Trophoblast cell (in vitro differentiated cells and primary cell): ENCODE data around the gene CC2D2B. TPM values are rescaled to one million over a fixed set of nuclear protein-coding genes. Genes with fewer than 3 reads are reported as not detected.

Source experiments
- DNase-seq, 2 donors: peaks; one replicate each; pipeline ENCODE4 v3.0.0-alpha.2; 2016
- H2AFZ ChIP-seq: 2 replicates; pipeline ENCODE4 v1.6.1; 2013; ENCODE audit warnings: low read length, moderate library complexity, mild to moderate bottlenecking; ENCODE audit not compliant: insufficient read depth, poor library complexity
- H2AK5ac ChIP-seq: 2 replicates; pipeline ENCODE4 v1.6.1; 2013; ENCODE audit warnings: mild to moderate bottlenecking, low read length
- H2BK120ac ChIP-seq: 2 replicates; pipeline ENCODE4 v1.6.1; 2013; ENCODE audit warnings: low read length, mild to moderate bottlenecking, moderate library complexity; ENCODE audit not compliant: insufficient read depth, poor library complexity
- H2BK12ac ChIP-seq: 2 replicates; pipeline ENCODE4 v1.6.1; 2013; ENCODE audit warnings: mild to moderate bottlenecking, low read length, moderate library complexity
- H2BK5ac ChIP-seq: 2 replicates; pipeline ENCODE4 v1.6.1; 2013; ENCODE audit warnings: low read length, low read depth, moderate library complexity, mild to moderate bottlenecking; ENCODE audit not compliant: poor library complexity
- H3K14ac ChIP-seq: 2 replicates; pipeline ENCODE4 v1.6.1; 2013; ENCODE audit warnings: mild to moderate bottlenecking, low read length
- H3K18ac ChIP-seq: 2 replicates; pipeline ENCODE4 v1.6.1; 2013; ENCODE audit warnings: mild to moderate bottlenecking, low read length
- H3K23ac ChIP-seq: 2 replicates; pipeline ENCODE4 v1.6.1; 2013; ENCODE audit warnings: low read length
- H3K27ac ChIP-seq: 2 replicates; pipeline ENCODE4 v1.5.1; 2013; ENCODE audit warnings: low read depth, mild to moderate bottlenecking, inconsistent platforms, low read length, moderate library complexity
- H3K27me3 ChIP-seq: 2 replicates; pipeline ENCODE4 v1.6.1; 2013; ENCODE audit warnings: inconsistent platforms, mild to moderate bottlenecking, low read length, moderate library complexity; ENCODE audit not compliant: insufficient read depth
- H3K36me3 ChIP-seq, 2 experiments: 1 replicate in 1 of 2; 2 replicates in 1 of 2; pipeline ENCODE4 v1.6.1; 2013; ENCODE audit warnings: low read length in 2 of 2, mild to moderate bottlenecking in 2 of 2, moderate library complexity in 1 of 2; ENCODE audit not compliant: insufficient read depth in 2 of 2, control insufficient read depth in 1 of 2
- H3K4ac ChIP-seq: 2 replicates; pipeline ENCODE4 v1.6.1; 2013; ENCODE audit warnings: low read depth, mild to moderate bottlenecking, low read length, moderate library complexity
- H3K4me1 ChIP-seq, 2 experiments: 1 replicate in 1 of 2; 2 replicates in 1 of 2; pipeline ENCODE4 v1.6.1; 2013; ENCODE audit warnings: low read length in 2 of 2, mild to moderate bottlenecking in 2 of 2, moderate library complexity in 1 of 2; ENCODE audit not compliant: insufficient read depth in 2 of 2, control insufficient read depth in 1 of 2
- H3K4me2 ChIP-seq: 2 replicates; pipeline ENCODE4 v1.6.1; 2013; ENCODE audit warnings: inconsistent platforms, mild to moderate bottlenecking, low read length, moderate library complexity
- H3K4me3 ChIP-seq: 2 replicates; pipeline ENCODE4 v1.5.1; 2013; ENCODE audit warnings: mild to moderate bottlenecking, low read depth, low read length, inconsistent platforms
- H3K79me1 ChIP-seq: one replicate; pipeline ENCODE4 v1.6.1; 2013; ENCODE audit warnings: low read length
- H3K79me2 ChIP-seq: 2 replicates; pipeline ENCODE4 v1.6.1; 2013; ENCODE audit warnings: low read length, mild to moderate bottlenecking; ENCODE audit not compliant: control insufficient read depth, insufficient read depth, poor library complexity
- H3K9ac ChIP-seq: 2 replicates; pipeline ENCODE4 v1.6.1; 2013; ENCODE audit warnings: mild to moderate bottlenecking, low read length
- H3K9me3 ChIP-seq: 2 replicates; pipeline ENCODE4 v1.6.1; 2013; ENCODE audit warnings: low read depth, mild to moderate bottlenecking, control low read depth, inconsistent platforms, low read length; ENCODE audit not compliant: insufficient read depth
- H4K12ac ChIP-seq: 2 replicates; pipeline ENCODE4 v1.6.1; 2013; ENCODE audit warnings: low read depth, mild to moderate bottlenecking, low read length, moderate library complexity
- H4K8ac ChIP-seq: 2 replicates; pipeline ENCODE4 v1.6.1; 2013; ENCODE audit warnings: low read depth, mild to moderate bottlenecking, low read length, moderate library complexity
- H4K91ac ChIP-seq: one replicate; pipeline ENCODE4 v1.6.1; 2013; ENCODE audit warnings: low read depth, mild to moderate bottlenecking, low read length, moderate library complexity
- WGBS: extraction: QIAGEN DNeasy Blood & Tissue Kit; methylation state at CpG from one replicate; pipeline ENCODE4 v1.1.7; 2013; ENCODE audit warnings: missing lambda C conversion rate; ENCODE audit not compliant: insufficient read length, insufficient coverage; ENCODE audit errors: extremely low coverage; 5-methylcytosine and 5-hydroxymethylcytosine counted together
- polyA plus RNA-seq: library from polyadenylated mRNA; stranded (reverse); fragments of 200-250 nt; gene quantifications from 2 replicates; pipeline ENCODE4 v1.2.3, GENCODE V29; 2013

CC2D2B gene, protein sequence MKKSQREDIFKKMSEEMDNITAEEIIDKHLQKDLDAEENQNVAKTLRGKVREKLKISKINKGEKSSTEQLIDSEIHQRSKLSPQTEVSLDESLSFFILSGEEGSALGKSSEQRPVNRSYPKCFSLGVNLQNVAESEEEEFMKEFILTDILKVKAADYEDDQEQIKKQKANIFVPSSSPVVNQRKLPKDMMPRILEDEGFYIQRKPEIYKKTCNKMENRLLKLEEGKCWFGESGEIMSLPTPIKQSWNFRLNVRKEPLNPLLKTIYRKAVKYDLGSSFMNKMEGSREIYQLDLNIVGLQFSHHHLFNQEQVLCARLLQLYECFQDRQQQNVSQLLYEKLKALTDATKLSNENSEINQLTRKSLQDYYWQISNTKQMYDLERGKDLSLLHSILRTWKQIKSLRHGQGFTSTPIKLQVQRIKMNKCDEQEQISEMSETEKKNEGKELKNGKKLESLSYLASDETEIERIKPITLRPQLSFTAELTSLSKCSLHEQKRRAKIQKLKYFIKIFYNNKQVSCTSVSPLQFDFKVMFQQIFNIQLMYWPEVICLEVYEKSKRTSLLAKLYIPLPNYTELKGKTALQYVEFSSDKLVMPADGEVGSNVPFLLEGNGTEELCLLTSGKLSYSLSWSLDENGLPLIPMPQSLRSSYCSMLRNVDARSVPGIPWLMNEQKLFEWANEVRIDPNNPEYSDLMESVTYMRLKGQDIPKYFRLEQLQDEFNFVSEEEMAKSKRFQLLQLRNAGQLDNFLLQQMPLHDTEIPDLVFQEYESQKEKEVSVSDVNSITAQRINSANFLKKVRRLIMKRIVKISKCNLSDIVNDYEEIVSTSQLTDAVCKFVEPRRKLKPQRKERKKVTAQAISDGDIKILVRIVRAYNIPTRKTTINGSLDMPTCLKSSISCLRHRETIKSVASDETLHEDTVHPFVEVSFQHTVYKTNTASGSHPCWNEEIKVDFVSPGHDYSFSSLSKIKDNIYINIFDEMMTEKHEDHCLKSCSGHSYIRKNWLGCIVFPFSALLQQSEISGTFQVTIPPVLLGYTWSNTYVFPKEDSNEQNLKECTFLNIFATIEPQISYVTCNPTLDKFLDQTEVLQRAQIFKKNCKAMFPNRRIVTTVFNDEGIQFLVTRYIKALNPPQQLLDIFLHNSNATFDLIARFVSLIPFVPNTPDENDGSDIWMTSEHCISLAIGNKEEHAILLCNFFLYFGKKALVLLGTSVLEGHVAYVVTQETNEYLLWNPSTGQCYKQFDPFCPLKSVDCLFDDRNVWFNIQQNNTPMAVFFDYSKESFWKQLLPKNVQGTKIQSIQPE (N-terminal part only)
- polyA plus RNA-seq = 0.21 and 0.31 TPM in 2 replicates

GRCh38 chr10:95907456-95908253 lies at the start of gene CC2D2B:
CC2D2B (plus strand) TSS chr10:95907975; CDS start chr10:95911324, 3,349 bp downstream.
- Histone ChIP-seq H3K4me3 (peak within 1 kb of the TSS; percentile 86), H3K18ac (peak within 1 kb of the TSS; percentile 55), H3K4me1 (no peaks in the 10 kb centered on the region), H2BK120ac (peak within 1 kb of the TSS; percentile 35), H4K12ac (peak within 1 kb of the TSS; percentile 66), H3K9me3 (no peaks in the 10 kb centered on the region), H3K9ac (peak within 1 kb of the TSS; percentile 76), H2BK5ac (peak within 1 kb of the TSS; percentile 14), H3K79me2 (peaks cover 3% of the 10 kb centered on the region), H4K8ac (peak within 1 kb of the TSS; percentile 59), H3K23ac (no peak within 1 kb of the TSS), H3K36me3 (no peaks in the 10 kb centered on the region), H3K79me1 (peaks cover 5% of the 10 kb centered on the region), H4K91ac (peak within 1 kb of the TSS; percentile 60), H3K27me3 (no peaks in the 10 kb centered on the region), H3K4me2 (peak within 1 kb of the TSS; percentile 79), H3K27ac (peak within 1 kb of the TSS; percentile 73), H2AFZ (peak within 1 kb of the TSS; percentile 38), H3K14ac (no peak within 1 kb of the TSS), H3K4ac (no peak within 1 kb of the TSS), H2AK5ac (no peak within 1 kb of the TSS), H2BK12ac (no peak within 1 kb of the TSS)
- peak; percentile 76 to 83 for DNase-seq
- WGBS = no CpG with 5 or more reads among the region's 69 CpGs

DNA sequence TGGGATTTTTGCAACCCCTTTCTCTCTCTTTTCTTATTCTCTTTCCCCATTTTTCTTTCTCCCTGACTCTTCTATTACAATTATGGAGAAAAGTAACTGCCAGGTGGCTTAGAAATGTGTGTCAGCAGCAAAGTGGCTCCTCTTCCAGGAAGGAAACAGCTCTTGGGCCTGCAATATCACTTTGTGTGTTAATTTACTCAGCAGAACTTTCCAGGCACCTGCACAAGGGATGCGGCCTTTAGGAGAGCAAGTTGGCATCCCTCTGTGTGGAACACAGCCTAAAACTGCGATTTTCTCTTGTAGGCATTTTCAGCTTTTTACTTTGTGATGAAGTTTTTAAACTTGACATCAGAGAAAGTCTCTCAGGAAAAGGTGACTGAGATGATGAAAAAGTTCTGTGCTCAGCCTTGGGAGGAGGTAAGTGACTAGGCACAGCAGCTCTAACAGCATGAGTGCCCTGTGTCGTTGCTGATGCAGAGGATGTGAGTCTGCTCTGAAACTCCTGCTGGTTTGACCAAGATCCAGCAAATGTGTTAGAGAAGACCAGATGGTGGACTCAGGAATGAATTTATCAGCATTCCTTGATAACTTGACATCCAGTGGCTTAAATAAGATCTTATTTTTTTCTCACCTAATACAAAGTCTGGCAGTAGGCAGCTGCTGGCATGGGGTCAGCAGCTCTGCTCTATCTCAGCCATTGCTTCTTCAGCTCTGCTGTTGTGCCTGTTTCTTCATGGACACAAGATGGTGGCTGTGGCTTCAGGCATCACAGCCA lies 47.4 kb upstream of the CC2D2B start:
- Histone ChIP-seq H2BK120ac (no peak overlapping the region), H2AFZ (no peak overlapping the region), H3K14ac (no peak overlapping the region), H3K23ac (no peak overlapping the region), H3K18ac (no peak overlapping the region), H3K4ac (no peak overlapping the region), H2AK5ac (no peak overlapping the region), H4K8ac (no peak overlapping the region), H3K9ac (no peak overlapping the region), H3K27ac (no peak overlapping the region), H4K12ac (no peak overlapping the region), H3K79me1 (no peaks in the 10 kb centered on the region), H2BK5ac (no peak overlapping the region), H3K4me2 (no peak overlapping the region), H2BK12ac (no peak overlapping the region), H3K27me3 (no peaks in the 10 kb centered on the region), H3K4me3 (no peak overlapping the region), H3K79me2 (no peaks in the 10 kb centered on the region), H4K91ac (no peak overlapping the region), H3K9me3 (no peaks in the 10 kb centered on the region), H3K4me1 (no peaks in the 10 kb centered on the region), H3K36me3 (no peaks in the 10 kb centered on the region)
- no CpG with 5 or more reads among the region's 3 CpGs for WGBS
- no peak for DNase-seq

- H2BK120ac ChIP-seq = no peak overlapping the region
- H4K8ac ChIP-seq = no peak overlapping the region
- H3K23ac ChIP-seq = no peak overlapping the region
- H3K79me1 ChIP-seq = no peaks in the 10 kb centered on the region
- H4K91ac ChIP-seq = no peak overlapping the region
- H2AK5ac ChIP-seq = no peak overlapping the region
- no CpG with 5 or more reads among the region's 2 CpGs for WGBS
- no peaks in the 10 kb centered on the region for H3K36me3 ChIP-seq
- DNase-seq = peak; percentile 33 to 66
- no peaks in the 10 kb centered on the region for H3K4me1 ChIP-seq
- no peak overlapping the region for H3K14ac ChIP-seq
- no peak overlapping the region for H3K4me3 ChIP-seq
- no peak overlapping the region for H3K27ac ChIP-seq
- H2AFZ ChIP-seq = no peak overlapping the region
- no peak overlapping the region for H3K4me2 ChIP-seq
- no peak overlapping the region for H2BK5ac ChIP-seq
- H3K18ac ChIP-seq = no peak overlapping the region
- no peak overlapping the region for H2BK12ac ChIP-seq
- no peaks in the 10 kb centered on the region for H3K9me3 ChIP-seq
- no peak overlapping the region for H4K12ac ChIP-seq
- H3K4ac ChIP-seq = no peak overlapping the region
- H3K79me2 ChIP-seq = no peaks in the 10 kb centered on the region
- H3K27me3 ChIP-seq = no peaks in the 10 kb centered on the region
- no peak overlapping the region for H3K9ac ChIP-seq
Observed at GRCh38 chr10:95861386-95861785, 46.4 kb upstream of the CC2D2B start.
